Neutrophil (primary cell): ENCODE results near the gene TSPAN5.

Experiments
- H3K27ac ChIP-seq: fragments of 200-600 bp; sonication (generic); 2 replicates; pipeline ENCODE4 v1.5.1; 2016; ENCODE audit warnings: mild to moderate bottlenecking, moderate library complexity
- H3K27me3 ChIP-seq: fragments of 200-600 bp; sonication (generic); 2 replicates; pipeline ENCODE4 v1.6.0; 2016; ENCODE audit warnings: mild to moderate bottlenecking
- H3K36me3 ChIP-seq: fragments of 200-600 bp; sonication (generic); 2 replicates; pipeline ENCODE4 v1.5.1; 2017
- H3K4me1 ChIP-seq, 2 experiments: fragments of 200-600 bp in 1 of 2; sonication (generic) in 1 of 2; 1 replicate in 1 of 2; 2 replicates in 1 of 2; pipeline versions ENCODE4 v1.5.1 to v1.6.1; 2013 to 2016; ENCODE audit warnings: low read depth in 1 of 2, low read length in 1 of 2, mild to moderate bottlenecking in 1 of 2, moderate library complexity in 1 of 2; ENCODE audit not compliant: control insufficient read depth in 1 of 2, insufficient read depth in 1 of 2
- H3K4me3 ChIP-seq, 2 experiments: fragments of 200-600 bp in 1 of 2; sonication (generic) in 1 of 2; 1 replicate in 1 of 2; 2 replicates in 1 of 2; pipeline ENCODE4 v1.5.1; 2013 to 2016; ENCODE audit warnings: low read depth in 1 of 2, low read length in 1 of 2, mild to moderate bottlenecking in 1 of 2, moderate library complexity in 1 of 2
- H3K9me3 ChIP-seq: fragments of 200-600 bp; sonication (generic); 2 replicates; pipeline ENCODE4 v1.5.1; 2016
- CTCF ChIP-seq: fragments of 200-600 bp; sonication (generic); IDR thresholded peaks from 2 replicates; pipeline ENCODE4 v1.5.1; 2016; ENCODE audit warnings: antibody characterized with exemption

TSPAN5 gene

GRCh38 chr4:98505992-98506391 lies 152.4 kb downstream of the TSPAN5 start:
- H3K9me3 ChIP-seq: no peaks in the 10 kb centered on the region
- no peaks in the 10 kb centered on the region for H3K36me3 ChIP-seq
- no peak overlapping the region for H3K27ac ChIP-seq
- H3K4me1 ChIP-seq: no peaks in the 10 kb centered on the region
- H3K4me3 ChIP-seq: no peak overlapping the region
- no peaks in the 10 kb centered on the region for H3K27me3 ChIP-seq
- no peak for TF ChIP-seq CTCF

DNA sequence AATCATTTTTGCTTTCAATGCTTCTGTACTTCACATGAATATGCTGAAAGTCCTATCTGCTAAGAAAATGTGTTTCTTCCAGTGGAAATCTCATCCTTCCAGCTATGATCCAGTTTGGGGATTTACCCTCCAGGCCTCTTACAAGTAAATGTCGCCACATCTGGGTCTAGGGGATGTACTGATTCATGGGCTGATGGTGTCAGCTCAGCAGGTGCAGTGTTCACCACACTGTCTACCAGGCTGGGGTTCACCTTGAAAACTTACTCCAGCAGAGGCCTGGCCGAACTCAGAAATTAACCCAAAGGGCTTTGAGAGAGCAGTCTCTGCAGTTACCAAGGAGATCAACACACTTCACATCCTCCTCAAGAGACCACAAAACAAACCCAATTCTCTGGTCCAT lies 154.3 kb downstream of the TSPAN5 start:
- Histone ChIP-seq H3K27me3 (no peaks in the 10 kb centered on the region), H3K4me3 (no peak overlapping the region), H3K27ac (no peak overlapping the region), H3K9me3 (no peaks in the 10 kb centered on the region), H3K36me3 (no peaks in the 10 kb centered on the region), H3K4me1 (no peaks in the 10 kb centered on the region)
- TF ChIP-seq CTCF: no peak

GRCh38 chr4:98503676-98504075 lies 154.7 kb downstream of the TSPAN5 start:
- H3K9me3 ChIP-seq: no peaks in the 10 kb centered on the region
- H3K4me1 ChIP-seq: no peaks in the 10 kb centered on the region
- no peak overlapping the region for H3K27ac ChIP-seq
- no peaks in the 10 kb centered on the region for H3K36me3 ChIP-seq
- no peaks in the 10 kb centered on the region for H3K27me3 ChIP-seq
- TF ChIP-seq CTCF: no peak
- H3K4me3 ChIP-seq: no peak overlapping the region

- Histone ChIP-seq H3K36me3 (no peaks in the 10 kb centered on the region), H3K4me1 (no peaks in the 10 kb centered on the region), H3K27me3 (no peaks in the 10 kb centered on the region), H3K27ac (no peak overlapping the region), H3K4me3 (no peak overlapping the region), H3K9me3 (no peaks in the 10 kb centered on the region)
- TF ChIP-seq CTCF: no peak
These were observed 155.8 kb downstream of the TSPAN5 start for GRCh38 chr4:98502624-98503023.

- no peak for TF ChIP-seq CTCF
- Histone ChIP-seq H3K9me3 (no peaks in the 10 kb centered on the region), H3K27ac (no peak overlapping the region), H3K27me3 (no peaks in the 10 kb centered on the region), H3K4me1 (no peaks in the 10 kb centered on the region), H3K4me3 (no peak overlapping the region), H3K36me3 (no peaks in the 10 kb centered on the region)
These were observed 156.4 kb downstream of the TSPAN5 start for GRCh38 chr4:98502031-98502430.

DNA sequence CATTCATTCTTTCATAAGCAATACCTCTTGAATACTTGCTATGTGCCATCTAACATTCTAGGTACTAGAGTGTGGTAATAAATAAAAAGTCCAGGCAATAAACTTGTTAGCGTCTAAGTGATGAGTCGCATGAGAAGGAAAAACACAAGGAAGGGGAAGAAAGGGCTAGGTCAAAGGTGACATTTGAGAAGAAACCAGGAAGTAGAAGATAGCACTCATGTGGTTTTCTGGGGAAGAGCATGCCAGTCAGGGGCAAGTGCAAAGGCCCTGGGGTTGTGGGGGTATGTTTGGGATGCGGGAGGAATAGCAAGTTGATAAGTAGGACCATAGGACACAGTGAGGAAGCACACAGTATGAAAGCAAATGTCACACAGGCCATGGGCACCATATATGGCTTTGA lies 157.0 kb downstream of the TSPAN5 start:
- no peaks in the 10 kb centered on the region for H3K27me3 ChIP-seq
- no peaks in the 10 kb centered on the region for H3K9me3 ChIP-seq
- TF ChIP-seq CTCF: no peak
- no peaks in the 10 kb centered on the region for H3K36me3 ChIP-seq
- H3K4me3 ChIP-seq: no peak overlapping the region
- no peaks in the 10 kb centered on the region for H3K4me1 ChIP-seq
- no peak overlapping the region for H3K27ac ChIP-seq
